ENCODE measurements around the gene MS4A7. TPM values are rescaled to one million over a fixed set of nuclear protein-coding genes. Genes with fewer than 3 reads are reported as not detected.

Gene MS4A7
- total RNA-seq (2022; extraction: Qiagen RNA extraction) = not detected in 5 replicates

DNA sequence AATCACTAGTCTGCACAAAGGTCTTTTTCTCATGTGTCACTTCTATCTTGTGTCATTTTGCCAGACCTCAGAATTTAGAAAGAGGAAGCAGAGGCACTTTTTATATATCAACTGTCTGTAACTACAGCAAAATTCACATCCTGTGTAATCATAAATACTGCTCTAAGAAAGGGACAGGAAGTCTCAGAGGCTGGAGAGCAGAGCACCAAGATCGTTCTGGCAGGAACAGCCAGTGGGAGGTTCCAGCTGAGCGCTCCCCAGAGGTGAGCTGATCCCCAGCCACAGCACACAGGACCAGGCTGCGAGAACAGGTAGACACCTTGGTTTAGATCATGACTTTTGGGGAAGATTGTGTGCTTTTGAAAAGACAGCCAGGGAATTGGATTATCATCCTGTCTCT, at the start of gene MS4A7:
MS4A7 (plus strand) TSS at position 179 of the 400 bp plus-strand sequence. CDS start 4,610 bp downstream, outside the sequence.

GRCh38 chr11:60396382-60396781, 18.1 kb downstream of the MS4A7 start, which contains the start of gene MS4A14:
TSS of gene MS4A14 (plus strand) at chr11:60396459. CDS start at chr11:60396579, 120 bp downstream.

DNA sequence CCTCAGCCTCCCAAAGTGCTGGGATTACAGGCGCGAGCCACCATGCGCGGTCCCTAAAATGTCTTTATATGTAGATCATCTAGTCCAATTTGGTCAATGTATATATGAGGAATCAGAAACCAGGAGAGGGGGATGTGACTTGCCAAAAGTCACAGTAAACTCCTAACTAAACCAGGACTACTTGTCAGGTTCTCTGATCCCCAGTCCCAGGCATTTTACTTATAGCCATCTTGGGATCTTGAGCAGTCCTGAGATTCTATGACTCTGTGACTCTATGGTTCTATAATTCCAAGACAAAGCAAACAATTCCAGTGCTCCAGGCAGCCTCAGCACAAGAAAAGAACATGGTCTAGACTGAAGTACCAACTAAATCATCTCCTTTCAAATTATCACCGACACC, 50.9 kb downstream of the MS4A7 start, which contains the start of gene MS4A5:
MS4A5 (plus strand) TSS at position 301 of the 400 bp plus-strand sequence. CDS start 103 bp downstream, outside the sequence.

Other genes starting within 250 kb of the MS4A7 start
- gene MS4A6A, start 195.4 kb upstream of the MS4A7 start, total RNA-seq (2022; extraction: Qiagen RNA extraction) = not detected in 5 replicates
- not detected in 5 replicates for gene MS4A4E, start 135.4 kb upstream of the MS4A7 start, total RNA-seq (2022; extraction: Qiagen RNA extraction)
- not detected in 5 replicates for gene MS4A4A, start 97.9 kb upstream of the MS4A7 start, total RNA-seq (2022; extraction: Qiagen RNA extraction)
- not detected in 5 replicates for gene MS4A6E, start 51.3 kb upstream of the MS4A7 start, total RNA-seq (2022; extraction: Qiagen RNA extraction)
- gene MS4A14, start 17.9 kb downstream of the MS4A7 start, total RNA-seq (2022; extraction: Qiagen RNA extraction) = not detected in 5 replicates
- gene MS4A5, start 51.0 kb downstream of the MS4A7 start, total RNA-seq (2022; extraction: Qiagen RNA extraction) = not detected in 5 replicates
- not detected in 5 replicates for gene MS4A1, start 77.3 kb downstream of the MS4A7 start, total RNA-seq (2022; extraction: Qiagen RNA extraction)
- not detected in 5 replicates for gene MS4A12, start 114.2 kb downstream of the MS4A7 start, total RNA-seq (2022; extraction: Qiagen RNA extraction)
- gene MS4A13, start 136.9 kb downstream of the MS4A7 start, total RNA-seq (2022; extraction: Qiagen RNA extraction) = not detected in 5 replicates

Measured in A549 treated with dexamethasone at 1 μM for 4 hours (cell line).